DMS114 treated with DMSO at 0.1 percent for 48 hours (cell line): ENCODE measurements around the gene TENT5A.

Source experiments
- DNase-seq: peaks from one replicate; lab custom pipeline; 2025; ENCODE audit not compliant: unreplicated experiment; lab: John Stamatoyannopoulos, UW

TENT5A gene

DNA sequence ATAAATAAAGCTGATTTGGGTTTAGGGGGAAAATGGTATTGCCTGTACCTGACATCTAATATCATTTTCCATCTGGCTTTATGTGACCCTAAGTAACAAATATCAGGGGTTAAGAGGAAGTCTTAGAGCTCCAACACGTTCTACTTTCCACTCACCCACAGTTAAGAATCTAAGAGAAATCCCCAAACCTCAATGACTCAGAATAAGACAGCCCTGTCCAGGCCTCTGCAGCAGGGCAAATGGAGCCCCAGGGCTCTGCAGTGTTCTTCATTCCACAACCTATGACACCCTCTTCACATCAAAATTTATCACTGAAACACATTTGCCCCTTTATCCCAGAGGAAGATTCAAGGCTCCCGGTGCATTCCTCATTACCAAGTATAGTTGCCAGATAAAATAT is 20.3 kb upstream of the TENT5A start:
- DNase-seq, result no peak

- no peak for DNase-seq
Observed at GRCh38 chr6:81771097-81771496, 18.6 kb upstream of the TENT5A start.

- DNase-seq, result no peak
Observed at GRCh38 chr6:81770381-81770780, 17.9 kb upstream of the TENT5A start.

GRCh38 chr6:81769824-81770223 is 17.3 kb upstream of the TENT5A start:
- DNase-seq, result no peak

DNA sequence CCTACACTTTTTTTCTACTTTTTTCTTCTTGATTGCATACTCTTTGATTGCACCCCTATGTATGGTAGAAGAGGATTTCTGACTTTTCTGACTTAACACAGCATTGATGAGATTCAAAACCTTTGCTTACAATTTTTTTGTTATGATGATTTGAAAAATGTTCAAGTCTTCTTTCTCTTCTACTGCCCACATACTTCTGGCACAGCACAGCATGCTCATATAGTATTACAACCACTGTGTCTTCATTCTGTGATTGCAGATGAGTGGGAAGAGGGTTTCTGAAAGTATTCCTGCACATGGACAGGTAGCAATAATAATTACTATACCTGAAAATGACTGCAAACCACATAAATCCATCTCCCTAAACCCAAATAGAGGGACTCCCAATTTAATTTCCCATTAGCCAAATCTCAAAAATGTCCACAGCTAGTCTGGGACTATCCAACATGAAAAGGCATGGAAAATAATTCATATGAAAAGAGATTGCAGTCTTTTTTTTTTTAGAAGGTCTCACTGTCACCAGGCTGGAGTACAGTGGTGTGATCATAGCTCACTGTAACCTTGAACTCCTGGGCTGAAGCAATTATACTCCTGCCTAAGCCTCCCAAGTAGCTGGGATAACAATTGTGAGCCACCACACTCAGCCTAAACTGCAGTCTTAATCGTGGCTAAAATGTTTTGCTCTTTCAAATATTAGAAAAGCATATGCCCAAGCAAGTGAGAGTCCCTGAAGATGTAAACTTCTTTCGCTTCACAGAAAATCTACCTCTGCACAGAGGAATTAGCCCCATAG is 15.9 kb upstream of the TENT5A start:
- no peak for DNase-seq

GRCh38 chr6:81767163-81767891 is 14.8 kb upstream of the TENT5A start:
- no peak for DNase-seq

GRCh38 chr6:81766482-81767069 is 14.1 kb upstream of the TENT5A start:
- no peak for DNase-seq

DNA sequence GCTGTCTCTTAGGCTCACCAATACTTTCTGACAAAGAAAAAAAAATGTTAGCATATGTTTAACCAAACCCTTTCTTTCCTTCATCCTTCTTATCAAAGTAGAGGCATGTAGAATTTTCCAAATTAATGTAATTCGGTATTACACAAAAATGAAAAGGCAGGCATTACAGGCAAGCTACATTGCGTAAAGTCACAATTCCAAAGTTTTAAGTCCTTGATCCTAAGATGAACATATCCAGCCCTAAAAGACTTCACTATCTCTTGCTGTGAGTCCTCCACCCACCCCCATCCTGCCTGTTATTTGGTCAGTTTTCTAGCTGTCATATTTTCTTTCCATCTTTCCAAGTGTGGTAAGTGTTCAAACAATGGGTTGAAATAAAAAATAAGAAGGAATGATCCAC is 12.1 kb upstream of the TENT5A start:
- no peak for DNase-seq

DNA sequence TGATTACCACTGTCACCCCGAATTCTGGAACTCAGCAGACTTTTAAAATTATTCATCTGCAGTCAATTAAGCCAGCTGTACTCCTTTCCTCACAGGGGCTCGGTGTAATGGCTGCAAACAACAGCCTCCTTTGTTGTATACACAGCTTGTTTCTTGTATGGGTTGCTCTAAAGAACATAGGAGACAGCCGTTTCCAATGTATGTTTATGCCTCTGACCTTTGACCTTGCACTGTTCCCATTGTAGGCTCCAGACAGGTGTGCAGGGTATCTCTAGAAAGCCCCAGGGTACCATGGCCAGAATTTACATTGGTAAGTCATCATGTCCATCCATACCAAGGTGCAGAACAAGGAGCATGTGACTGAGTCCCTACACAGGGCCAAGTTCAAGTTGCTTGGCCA is 11.5 kb upstream of the TENT5A start:
- DNase-seq, result no peak

DNA sequence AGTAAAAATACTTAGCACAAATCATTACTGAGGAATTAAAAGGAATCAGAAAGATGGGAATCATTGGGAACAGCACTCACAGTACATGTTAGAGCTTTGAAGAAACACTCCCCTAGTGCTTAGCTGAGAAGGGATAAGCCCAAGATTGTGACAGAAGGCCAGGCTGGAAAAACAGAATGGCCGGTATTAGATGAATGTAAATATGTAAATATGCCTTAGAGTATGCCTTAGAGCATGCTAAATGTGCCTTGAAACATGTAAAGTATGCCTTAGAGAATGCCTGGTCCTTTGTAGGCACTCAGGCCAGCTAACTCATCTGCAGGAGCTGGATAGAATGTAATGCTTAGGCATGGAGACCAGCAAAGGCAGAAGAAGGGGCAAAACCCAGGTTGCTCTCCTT is 10.6 kb upstream of the TENT5A start:
- no peak for DNase-seq

GRCh38 chr6:81762606-81763005 is 10.1 kb upstream of the TENT5A start:
- DNase-seq, result no peak

DNA sequence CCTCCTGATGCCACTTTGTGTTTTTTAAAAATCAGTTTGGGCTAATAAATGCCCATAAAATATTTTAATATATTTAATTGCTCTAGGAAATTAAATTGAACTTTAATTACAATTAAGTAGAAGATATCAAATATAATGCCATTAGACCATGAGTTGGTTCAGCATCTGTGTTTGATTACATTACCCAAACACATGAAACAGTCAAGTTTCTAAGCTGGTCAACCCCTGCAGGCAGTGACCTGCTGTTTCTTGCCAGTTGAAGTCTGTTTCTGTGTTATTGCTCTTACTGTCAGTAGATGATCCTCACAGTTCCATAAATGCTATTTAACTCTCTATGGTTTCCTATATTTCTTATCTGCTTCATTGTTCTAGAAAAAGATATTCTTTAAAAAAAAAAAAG is 9.7 kb upstream of the TENT5A start:
- no peak for DNase-seq

DNA sequence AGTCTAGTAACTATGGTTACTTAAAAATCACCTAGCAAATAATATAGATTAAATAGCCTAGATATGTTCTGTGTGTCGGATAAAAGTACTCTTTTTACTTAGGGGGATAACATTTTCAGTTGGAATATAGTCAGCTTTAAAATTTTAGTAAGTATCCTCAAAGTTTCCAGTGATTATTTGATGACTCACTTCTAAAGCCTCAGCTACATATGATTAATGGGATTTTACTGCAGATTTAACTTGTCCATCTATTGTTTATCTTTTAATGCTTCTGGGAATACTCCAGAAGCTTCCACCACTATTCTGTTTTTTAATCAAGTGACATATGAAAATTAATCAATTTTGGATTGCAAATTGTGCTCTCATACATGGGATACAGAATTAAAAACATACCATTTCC is 8.7 kb upstream of the TENT5A start:
- DNase-seq, result no peak

DNA sequence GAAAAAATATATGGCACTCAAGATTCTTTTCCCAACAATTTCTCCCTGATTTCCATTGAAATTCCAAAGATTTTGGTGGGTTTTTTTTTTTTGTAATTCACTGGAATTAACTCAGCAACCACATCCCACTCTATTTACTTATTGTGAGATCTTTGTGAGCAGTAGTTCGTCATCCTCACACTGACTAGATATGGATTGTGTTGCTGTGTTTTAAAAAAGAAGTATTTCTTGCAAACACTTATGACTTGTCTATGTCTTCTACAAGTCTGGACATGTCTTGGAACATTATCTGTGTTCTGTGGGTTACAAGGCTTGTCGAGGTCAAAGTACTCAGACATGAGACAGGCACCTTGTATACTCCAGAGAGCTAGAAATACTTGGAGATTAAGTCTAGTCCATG is 7.3 kb upstream of the TENT5A start:
- DNase-seq, result no peak

DNA sequence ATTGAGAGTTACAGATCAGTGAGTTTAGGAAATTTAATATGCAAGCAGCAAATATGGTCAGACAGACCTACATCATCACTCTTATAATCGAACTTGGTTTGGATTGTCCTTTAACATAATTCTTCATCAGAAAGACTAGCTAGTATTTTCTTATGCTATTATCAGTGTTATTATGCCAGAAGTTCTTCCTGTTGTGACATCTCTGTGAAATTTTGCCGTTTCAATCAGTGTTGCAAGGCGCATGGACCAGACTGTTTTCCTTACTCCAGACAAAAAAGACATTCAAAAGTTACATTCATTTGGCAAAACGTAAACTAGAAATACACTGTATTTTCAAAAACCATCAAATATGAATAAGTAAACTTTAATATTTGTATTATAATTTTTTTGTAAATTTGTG is 5.7 kb upstream of the TENT5A start:
- DNase-seq, result no peak

DNA sequence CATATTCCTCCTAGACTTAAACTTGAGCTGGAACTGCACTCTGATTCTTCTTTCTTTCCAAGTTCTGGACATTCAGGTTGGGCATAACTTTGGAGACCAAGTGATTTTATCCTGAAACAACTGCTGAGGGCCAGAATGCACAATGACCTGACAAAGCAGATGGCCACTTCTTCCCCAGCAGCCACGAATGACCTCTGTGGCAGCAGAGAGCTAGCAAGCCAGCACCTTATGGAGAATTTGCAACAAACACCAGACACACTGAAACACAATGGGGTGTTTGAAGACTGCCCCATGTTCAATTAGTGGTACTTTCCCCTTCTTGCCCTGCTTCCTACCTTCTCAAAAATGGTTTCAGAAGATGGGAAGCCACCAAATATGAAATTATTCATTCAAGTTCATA is 4.2 kb upstream of the TENT5A start:
- no peak for DNase-seq

- no peak for DNase-seq
Observed at GRCh38 chr6:81755551-81755950, 3.1 kb upstream of the TENT5A start.

GRCh38 chr6:81754906-81755305 is 2.4 kb upstream of the TENT5A start:
- no peak for DNase-seq

DNA sequence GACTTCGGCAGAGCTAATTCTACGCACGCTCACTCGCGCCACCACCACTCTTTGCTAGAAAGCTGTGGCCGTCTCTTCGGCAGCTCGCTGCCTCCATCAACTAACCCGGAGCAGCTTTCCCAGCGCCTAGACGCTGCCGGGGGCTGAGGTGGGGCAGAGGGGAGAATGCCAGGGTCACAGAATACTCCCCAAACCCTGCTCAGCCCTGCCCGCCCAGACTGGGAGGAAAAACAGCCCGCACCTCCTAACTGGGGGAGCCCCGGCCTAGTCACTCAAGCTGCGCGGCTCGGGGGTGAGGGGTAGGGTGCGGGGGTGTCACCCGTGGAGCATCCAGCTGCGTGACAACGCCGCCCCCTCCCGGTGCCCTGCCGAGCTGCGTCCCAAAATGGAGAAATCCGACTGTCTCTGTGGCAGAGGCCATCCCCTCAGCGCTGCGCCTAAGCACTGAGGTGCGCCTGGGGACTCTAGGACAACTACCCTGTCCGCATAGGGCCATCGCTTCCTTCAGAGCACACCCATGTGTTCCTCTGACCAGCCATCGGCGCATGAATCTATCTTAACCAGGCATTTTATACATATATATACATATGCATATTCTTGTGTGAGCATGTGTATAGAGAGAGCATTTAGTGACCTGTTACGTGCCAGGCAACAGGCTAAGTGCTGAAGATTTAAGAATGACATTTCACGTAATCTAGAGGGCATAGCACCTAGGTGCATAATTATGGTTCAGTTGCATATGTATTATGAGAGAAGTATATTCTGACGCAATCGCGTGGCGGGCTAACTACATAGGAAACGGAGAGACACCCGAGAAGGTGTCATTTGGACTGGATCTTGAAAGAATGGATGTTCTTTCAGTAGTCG is 1.5 kb upstream of the TENT5A start:
- DNase-seq, result peak; percentile 4

- DNase-seq, result peak; percentile 50
Observed at GRCh38 chr6:81752921-81753710, 635 bp upstream of the TENT5A start.
